M059J (cell line): ENCODE data around the gene ZNHIT3. TPM values are rescaled to one million over a fixed set of nuclear protein-coding genes. Genes with fewer than 3 reads are reported as not detected.

ENCODE experiments used
- DNase-seq: peaks from one replicate; pipeline ENCODE4 v3.0.0-alpha.2; 2012; ENCODE audit warnings: low read depth
- total RNA-seq: library from RNA; depleted of rRNA; stranded (reverse); fragments of >200 nt; shearing (Covaris generic); gene quantifications from 2 replicates; pipeline ENCODE4 v1.2.3, GENCODE V29; 2014

The ZNHIT3 gene
- total RNA-seq, 1 experiment from 2014 or later = 59.0 TPM

- no peak for DNase-seq
Measured at GRCh38 chr17:36511216-36511615, 24.7 kb downstream of the ZNHIT3 start.

- no peak for DNase-seq
Measured at GRCh38 chr17:36512641-36513040, 26.2 kb downstream of the ZNHIT3 start.

GRCh38 chr17:36514856-36515255 lies 28.4 kb downstream of the ZNHIT3 start:
- DNase-seq = no peak

- no peak for DNase-seq
Measured at GRCh38 chr17:36515837-36516236, 29.4 kb downstream of the ZNHIT3 start.

- no peak for DNase-seq
Measured at GRCh38 chr17:36523113-36523512, 36.6 kb downstream of the ZNHIT3 start.

GRCh38 chr17:36524428-36524876 lies 38.0 kb downstream of the ZNHIT3 start:
- peak; percentile 72 for DNase-seq

- DNase-seq = peak; percentile 41
Measured at GRCh38 chr17:36525113-36525512, 38.6 kb downstream of the ZNHIT3 start.

- DNase-seq = no peak
Measured at GRCh38 chr17:36525888-36526287, 39.4 kb downstream of the ZNHIT3 start.

- no peak for DNase-seq
Measured at GRCh38 chr17:36527621-36528250, 41.3 kb downstream of the ZNHIT3 start.

- DNase-seq = peak; percentile 76
Measured at GRCh38 chr17:36529121-36529520, 42.6 kb downstream of the ZNHIT3 start.

GRCh38 chr17:36532435-36532975 lies 46.0 kb downstream of the ZNHIT3 start:
- DNase-seq = no peak

GRCh38 chr17:36533935-36534839 lies 47.7 kb downstream of the ZNHIT3 start:
- DNase-seq = peak; percentile 64

- peak; percentile 88 for DNase-seq
Measured at GRCh38 chr17:36534840-36535668, 48.6 kb downstream of the ZNHIT3 start, which contains the start of the genes MYO19 and PIGW. MYO19 (minus strand) TSS chr17:36534868; CDS start chr17:36532538, 2,330 bp downstream. PIGW (plus strand) TSS chr17:36534987; CDS start chr17:36537102, 2,115 bp downstream.

GRCh38 chr17:36535669-36536081 lies 49.2 kb downstream of the ZNHIT3 start:
- DNase-seq = no peak

GRCh38 chr17:36540696-36541095 lies 54.2 kb downstream of the ZNHIT3 start:
- DNase-seq = no peak

GRCh38 chr17:36542755-36543154 lies 56.3 kb downstream of the ZNHIT3 start:
- no peak for DNase-seq

- no peak for DNase-seq
Measured at GRCh38 chr17:36544044-36544306, 57.5 kb downstream of the ZNHIT3 start.

GRCh38 chr17:36544307-36545076 lies 58.0 kb downstream of the ZNHIT3 start, which contains the start of gene GGNBP2:
GGNBP2 (plus strand) TSS chr17:36544919; CDS start chr17:36545725, 806 bp downstream.
- DNase-seq = peak; percentile 88

- DNase-seq = no peak
Measured at GRCh38 chr17:36545077-36545464, 58.6 kb downstream of the ZNHIT3 start.
